GM21447 (cell line): ENCODE measurements around the gene MRPS33.
"Not testable (repeated sequence)": the region's sequence is repeated elsewhere in the genome, so short reads cannot be mapped to it uniquely, and the experiment has no call there.

Experiments used
- ATAC-seq: cut with Tn5 transposase; IDR thresholded peaks from one replicate; pipeline ENCODE4 v1.9.1; 2021; ENCODE audit not compliant: unreplicated experiment

MRPS33 gene

GRCh38 chr7:141014524-141015395 lies at the start of gene MRPS33:
Gene MRPS33 (minus strand): TSS chr7:141014952. CDS start chr7:141010633, 4,319 bp downstream.
- peak; percentile 99 for ATAC-seq

- ATAC-seq, result no peak
These were observed 43.0 kb upstream of the MRPS33 start for GRCh38 chr7:141057788-141058187.

GRCh38 chr7:141055146-141055545 lies 40.4 kb upstream of the MRPS33 start:
- no peak for ATAC-seq

GRCh38 chr7:141053626-141054025 lies 38.9 kb upstream of the MRPS33 start:
- ATAC-seq, result no peak

- no peak for ATAC-seq
These were observed 31.3 kb upstream of the MRPS33 start for GRCh38 chr7:141045842-141046620.

GRCh38 chr7:141045126-141045841 lies 30.5 kb upstream of the MRPS33 start:
- no peak for ATAC-seq

- ATAC-seq, result no peak
These were observed 28.9 kb upstream of the MRPS33 start for GRCh38 chr7:141043616-141044015.

- ATAC-seq, result no peak
These were observed 27.8 kb upstream of the MRPS33 start for GRCh38 chr7:141042222-141043193.

- ATAC-seq, result no peak
These were observed 24.6 kb upstream of the MRPS33 start for GRCh38 chr7:141039376-141039775.

- ATAC-seq, result not testable (repeated sequence)
These were observed 23.3 kb upstream of the MRPS33 start for GRCh38 chr7:141038100-141038499.

- not testable (repeated sequence) for ATAC-seq
These were observed 18.0 kb upstream of the MRPS33 start for GRCh38 chr7:141032539-141033323.

GRCh38 chr7:141028767-141029166 lies 14.0 kb upstream of the MRPS33 start:
- ATAC-seq, result no peak

- ATAC-seq, result no peak
These were observed 12.3 kb upstream of the MRPS33 start for GRCh38 chr7:141027043-141027442.

GRCh38 chr7:141024668-141025067 lies 9.9 kb upstream of the MRPS33 start:
- ATAC-seq, result no peak

GRCh38 chr7:141023295-141023694 lies 8.5 kb upstream of the MRPS33 start:
- no peak for ATAC-seq

GRCh38 chr7:141017555-141017954 lies 2.8 kb upstream of the MRPS33 start:
- no peak for ATAC-seq

- no peak for ATAC-seq
These were observed 1.6 kb upstream of the MRPS33 start for GRCh38 chr7:141016349-141016748.

GRCh38 chr7:141014125-141014523 lies 628 bp downstream of the MRPS33 start:
- ATAC-seq, result peak; percentile 1

- no peak for ATAC-seq
These were observed 1.4 kb downstream of the MRPS33 start for GRCh38 chr7:141013345-141013715.
